Measurements from ENCODE around the gene UBQLN1. TPM values are rescaled to one million over a fixed set of nuclear protein-coding genes. Genes with fewer than 3 reads are reported as not detected.
A peak's percentile ranks its signal among the peaks of the same experiment; 100 is the strongest.

Gene UBQLN1
- total RNA-seq, 3 donors from 2014 or later, result 135 to 158 (median 138) TPM

DNA sequence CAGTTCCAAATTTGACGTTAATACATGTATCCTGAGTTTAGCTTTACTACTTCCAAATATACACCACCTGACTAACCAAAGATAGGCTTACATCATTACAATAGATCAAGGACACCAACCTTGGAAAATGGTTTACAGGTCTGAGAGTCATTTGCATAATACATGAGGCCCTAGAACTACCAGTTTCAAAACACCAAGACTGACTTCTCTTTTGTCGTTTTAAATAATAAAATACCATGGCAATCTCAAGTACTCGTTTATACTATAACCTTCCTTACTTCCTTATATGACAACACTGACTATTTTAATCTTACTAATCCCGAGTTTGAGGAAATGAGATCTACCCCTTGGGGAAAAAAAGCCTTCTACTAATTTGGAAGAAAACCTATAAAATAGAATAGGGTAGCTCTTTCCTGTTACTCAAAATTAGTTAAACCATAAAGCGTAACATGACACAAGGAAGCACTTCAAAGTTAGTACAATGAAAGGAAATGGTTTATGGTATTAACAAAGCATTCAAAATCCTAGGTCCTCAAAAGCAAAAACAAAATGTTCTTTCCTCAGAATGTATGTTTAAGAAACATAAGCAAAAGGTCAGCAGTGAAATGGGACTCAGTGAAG, 42.1 kb downstream of the UBQLN1 start:
- Mint-ChIP-seq H3K27me3 (ENCODE audit: low read depth) (no peaks in the 10 kb centered on the region), H3K36me3 (ENCODE audit: insufficient read depth) (peaks cover 15% of the 10 kb centered on the region), H3K4me1 (ENCODE audit: low read depth) (peaks cover 6% of the 10 kb centered on the region), H3K4me3 (no peak overlapping the region), H3K9me3 (no peaks in the 10 kb centered on the region)
- ATAC-seq (no peak), DNase-seq (no peak)

DNA sequence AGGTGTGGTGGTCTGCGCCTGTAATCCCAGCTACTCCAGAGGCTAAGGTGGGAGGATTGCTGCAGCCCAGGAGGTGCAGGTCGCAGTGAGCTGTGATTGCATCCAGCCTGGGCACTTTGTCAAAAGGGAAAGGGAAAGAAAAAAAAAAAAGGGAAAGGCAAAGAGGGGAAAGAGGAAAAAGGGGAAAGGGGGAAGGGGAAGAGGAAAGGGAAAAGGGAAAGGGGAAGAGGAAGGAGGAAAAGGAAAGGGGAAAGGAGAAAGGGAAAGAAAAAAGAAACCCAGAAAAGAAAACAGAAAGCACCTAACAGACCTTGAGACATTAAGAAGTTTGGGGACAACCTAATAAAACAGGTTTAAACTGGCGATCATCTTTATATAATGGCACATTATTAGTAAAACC, 44.8 kb downstream of the UBQLN1 start:
- Mint-ChIP-seq H3K27me3 (ENCODE audit: low read depth) (no peaks in the 10 kb centered on the region), H3K9me3 (no peaks in the 10 kb centered on the region), H3K4me1 (ENCODE audit: low read depth) (peaks cover 6% of the 10 kb centered on the region), H3K36me3 (ENCODE audit: insufficient read depth) (peaks cover 18% of the 10 kb centered on the region), H3K4me3 (no peak overlapping the region)
- DNase-seq (no peak), ATAC-seq (no peak)

DNA sequence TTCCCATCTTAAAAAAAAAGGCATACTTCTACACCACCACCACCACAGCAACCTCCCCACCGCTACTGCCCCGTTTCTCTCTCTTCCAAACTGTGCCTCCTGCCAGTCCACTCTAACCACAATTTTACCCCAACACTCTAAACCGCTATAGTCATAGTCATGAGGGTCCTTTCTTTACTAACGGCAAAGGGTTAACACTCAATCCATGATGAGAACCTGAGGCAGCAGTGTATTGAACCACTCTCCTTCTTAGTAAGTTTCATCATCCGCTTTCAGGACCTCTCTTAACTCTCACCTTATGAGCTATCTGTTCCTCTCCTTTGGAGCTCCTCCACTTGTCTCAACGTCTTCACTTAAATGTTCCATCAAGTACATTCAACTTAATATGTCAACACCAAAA, 50.8 kb downstream of the UBQLN1 start:
- ATAC-seq (no peak), DNase-seq (no peak)
- H3K4me1 Mint-ChIP-seq (ENCODE audit: low read depth), result no peaks in the 10 kb centered on the region

DNA sequence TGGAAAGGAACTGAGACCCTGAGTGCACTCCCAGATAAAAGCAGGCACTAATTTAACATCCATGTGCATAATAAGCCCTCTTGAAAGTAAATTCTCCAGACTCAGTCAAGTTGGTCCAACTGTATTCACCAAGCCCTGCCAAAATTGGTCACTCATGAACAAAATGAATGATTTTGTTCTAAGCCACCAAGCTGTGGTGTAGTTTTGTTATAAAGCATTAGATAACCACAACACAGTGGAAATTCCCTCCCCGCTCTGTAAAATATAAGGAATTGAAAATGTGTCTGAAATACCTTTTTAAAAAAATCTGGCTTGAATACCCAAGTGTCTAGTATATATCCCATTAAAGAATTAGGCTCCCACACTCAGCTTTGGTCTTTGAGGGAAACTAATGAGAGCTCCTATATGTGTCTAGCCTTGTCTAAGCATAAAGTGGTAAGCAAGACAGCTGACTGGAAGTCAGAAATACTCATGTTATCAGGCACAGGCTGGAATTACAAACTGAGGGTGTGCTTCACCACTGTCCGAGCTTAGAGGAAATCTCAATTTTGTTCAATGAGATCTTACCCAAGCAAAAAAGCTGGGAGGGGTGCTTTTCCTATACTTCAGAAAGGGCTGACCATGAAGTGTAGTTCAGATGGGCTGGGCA, 51.6 kb downstream of the UBQLN1 start:
- DNase-seq (no peak), ATAC-seq (no peak)
- H3K9me3 Mint-ChIP-seq, result peaks cover 4% of the 10 kb centered on the region
- no peaks in the 10 kb centered on the region for H3K4me1 Mint-ChIP-seq (ENCODE audit: low read depth)
- H3K36me3 Mint-ChIP-seq (ENCODE audit: insufficient read depth), result peaks cover 46% of the 10 kb centered on the region
- H3K4me3 Mint-ChIP-seq, result no peak overlapping the region
- no peaks in the 10 kb centered on the region for H3K27me3 Mint-ChIP-seq (ENCODE audit: low read depth)

More for the DNA sequence above, 50.8 kb downstream of the UBQLN1 start:
- Mint-ChIP-seq H3K9me3 (peaks cover 3% of the 10 kb centered on the region), H3K4me3 (no peak overlapping the region), H3K36me3 (ENCODE audit: insufficient read depth) (peaks cover 42% of the 10 kb centered on the region), H3K27me3 (ENCODE audit: low read depth) (no peaks in the 10 kb centered on the region)

DNA sequence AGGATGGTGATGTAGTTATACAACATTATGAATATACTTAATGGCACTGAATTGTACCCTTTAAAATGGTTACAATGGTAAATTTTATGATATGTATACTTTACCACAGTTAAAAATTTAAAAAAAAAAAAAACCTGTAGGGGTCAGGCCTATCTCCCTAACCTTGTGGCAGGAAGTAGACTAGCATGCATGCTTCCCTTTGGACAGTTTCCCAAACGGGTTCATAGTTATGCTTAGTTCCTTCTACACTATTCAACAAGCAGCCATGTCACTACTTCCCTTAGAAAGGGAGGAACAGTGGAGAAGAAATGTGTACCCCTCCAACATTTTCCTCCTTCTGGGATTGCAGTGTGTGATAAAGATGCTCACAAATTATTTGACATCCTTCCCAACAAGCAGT, 52.3 kb downstream of the UBQLN1 start:
- H3K4me3 Mint-ChIP-seq, result no peak overlapping the region
- H3K9me3 Mint-ChIP-seq, result peaks cover 4% of the 10 kb centered on the region
- peaks cover 47% of the 10 kb centered on the region for H3K36me3 Mint-ChIP-seq (ENCODE audit: insufficient read depth)

DNA sequence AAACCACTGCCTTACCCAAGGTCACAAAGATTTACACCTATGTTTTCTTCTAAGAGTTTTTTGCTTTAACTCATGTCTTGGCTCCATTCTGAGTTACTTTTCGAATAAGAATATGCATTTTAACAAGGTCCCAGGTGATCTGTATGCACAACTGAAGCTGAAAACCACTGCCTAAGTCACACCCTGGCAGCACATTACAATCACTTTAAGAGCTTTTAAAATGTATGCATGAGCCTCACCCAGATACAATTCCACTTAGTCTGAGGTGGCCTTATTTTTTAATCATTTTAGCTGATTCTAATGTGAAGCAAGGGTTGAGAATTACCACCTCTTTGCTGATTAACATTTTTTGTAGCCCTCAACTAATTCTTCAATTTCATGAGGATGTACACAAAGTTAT, 55.3 kb downstream of the UBQLN1 start:
- no peaks in the 10 kb centered on the region for H3K27me3 Mint-ChIP-seq (ENCODE audit: low read depth)
- ATAC-seq, result no peak
- H3K36me3 Mint-ChIP-seq (ENCODE audit: insufficient read depth), result peaks cover 41% of the 10 kb centered on the region
- H3K4me1 Mint-ChIP-seq (ENCODE audit: low read depth), result no peaks in the 10 kb centered on the region
- DNase-seq, result no peak
- H3K9me3 Mint-ChIP-seq, result peaks cover 4% of the 10 kb centered on the region
- H3K4me3 Mint-ChIP-seq, result no peak overlapping the region

More for the DNA sequence above, 52.3 kb downstream of the UBQLN1 start:
- ATAC-seq (no peak), DNase-seq (no peak)
- Mint-ChIP-seq H3K27me3 (ENCODE audit: low read depth) (no peaks in the 10 kb centered on the region), H3K4me1 (ENCODE audit: low read depth) (no peaks in the 10 kb centered on the region)

DNA sequence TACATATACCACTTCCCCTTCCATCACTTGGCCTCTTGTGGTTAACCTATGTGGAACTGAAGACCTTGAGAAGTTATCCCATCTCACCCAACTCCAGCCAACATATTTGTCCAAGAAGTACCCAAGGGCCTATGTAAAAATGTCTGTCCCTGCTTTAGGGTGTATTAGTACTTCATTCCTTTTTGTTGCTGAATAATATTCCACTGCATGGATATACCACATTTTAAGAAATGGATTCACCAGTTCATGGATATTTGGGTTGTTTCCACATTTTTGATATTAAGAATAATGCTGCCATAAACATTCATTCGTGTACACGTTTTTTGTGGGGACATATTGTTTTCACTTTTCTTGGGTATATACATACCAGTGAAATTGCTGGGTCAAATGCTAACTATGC, 56.2 kb downstream of the UBQLN1 start:
- H3K4me3 Mint-ChIP-seq, result no peak overlapping the region
- no peaks in the 10 kb centered on the region for H3K4me1 Mint-ChIP-seq (ENCODE audit: low read depth)
- no peak for DNase-seq
- peaks cover 4% of the 10 kb centered on the region for H3K9me3 Mint-ChIP-seq
- no peaks in the 10 kb centered on the region for H3K27me3 Mint-ChIP-seq (ENCODE audit: low read depth)
- H3K36me3 Mint-ChIP-seq (ENCODE audit: insufficient read depth), result peaks cover 41% of the 10 kb centered on the region
- ATAC-seq, result no peak

DNA sequence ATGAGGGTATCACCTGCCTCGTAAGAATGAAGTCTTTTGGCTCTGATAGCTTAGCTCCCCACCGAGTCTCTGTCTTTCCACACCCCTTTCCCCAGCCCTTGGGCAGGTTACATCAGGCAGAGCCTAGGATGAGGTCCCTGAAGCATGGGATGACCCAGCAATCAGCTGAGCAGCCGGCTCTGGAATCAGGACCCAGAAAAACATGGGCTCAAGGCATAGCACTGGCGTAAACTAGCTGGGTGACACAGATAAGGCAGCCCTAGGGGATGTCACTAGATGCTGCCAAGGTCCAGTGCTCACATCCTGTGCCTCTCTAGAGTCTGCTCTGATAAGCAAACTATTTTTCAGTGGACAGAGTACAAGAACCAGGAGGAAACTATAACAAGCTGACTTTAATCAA, 58.2 kb downstream of the UBQLN1 start:
- no peak for DNase-seq
- Mint-ChIP-seq H3K4me1 (ENCODE audit: low read depth) (no peaks in the 10 kb centered on the region), H3K9me3 (peaks cover 4% of the 10 kb centered on the region), H3K27me3 (ENCODE audit: low read depth) (no peaks in the 10 kb centered on the region), H3K4me3 (no peak overlapping the region), H3K36me3 (ENCODE audit: insufficient read depth) (peaks cover 29% of the 10 kb centered on the region)
- ATAC-seq, result no peak

DNA sequence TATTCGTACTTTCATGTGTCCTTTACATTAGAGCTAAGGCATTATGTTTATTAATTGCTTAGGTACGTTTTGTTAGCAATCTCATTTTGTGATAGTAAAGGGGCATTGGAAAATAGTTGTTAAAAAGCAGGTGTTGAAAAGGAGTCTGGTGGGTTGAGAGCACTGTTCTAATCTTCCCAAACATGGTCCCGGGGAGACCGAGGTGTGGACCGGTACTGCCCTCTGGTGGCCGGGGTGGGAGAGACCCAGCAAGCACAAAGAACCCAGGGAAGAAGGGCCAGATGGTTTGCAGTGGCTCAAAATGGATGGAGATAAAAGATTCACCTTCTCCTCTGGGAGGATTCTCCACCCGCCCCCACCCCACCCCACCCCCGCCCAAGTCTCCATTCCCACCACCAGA, 58.7 kb downstream of the UBQLN1 start:
- Mint-ChIP-seq H3K27me3 (ENCODE audit: low read depth) (no peaks in the 10 kb centered on the region), H3K36me3 (ENCODE audit: insufficient read depth) (peaks cover 26% of the 10 kb centered on the region), H3K4me1 (ENCODE audit: low read depth) (no peaks in the 10 kb centered on the region), H3K9me3 (peaks cover 4% of the 10 kb centered on the region), H3K4me3 (no peak overlapping the region)
- ATAC-seq (peak; percentile 77 to 80), DNase-seq (peak; percentile 75)

DNA sequence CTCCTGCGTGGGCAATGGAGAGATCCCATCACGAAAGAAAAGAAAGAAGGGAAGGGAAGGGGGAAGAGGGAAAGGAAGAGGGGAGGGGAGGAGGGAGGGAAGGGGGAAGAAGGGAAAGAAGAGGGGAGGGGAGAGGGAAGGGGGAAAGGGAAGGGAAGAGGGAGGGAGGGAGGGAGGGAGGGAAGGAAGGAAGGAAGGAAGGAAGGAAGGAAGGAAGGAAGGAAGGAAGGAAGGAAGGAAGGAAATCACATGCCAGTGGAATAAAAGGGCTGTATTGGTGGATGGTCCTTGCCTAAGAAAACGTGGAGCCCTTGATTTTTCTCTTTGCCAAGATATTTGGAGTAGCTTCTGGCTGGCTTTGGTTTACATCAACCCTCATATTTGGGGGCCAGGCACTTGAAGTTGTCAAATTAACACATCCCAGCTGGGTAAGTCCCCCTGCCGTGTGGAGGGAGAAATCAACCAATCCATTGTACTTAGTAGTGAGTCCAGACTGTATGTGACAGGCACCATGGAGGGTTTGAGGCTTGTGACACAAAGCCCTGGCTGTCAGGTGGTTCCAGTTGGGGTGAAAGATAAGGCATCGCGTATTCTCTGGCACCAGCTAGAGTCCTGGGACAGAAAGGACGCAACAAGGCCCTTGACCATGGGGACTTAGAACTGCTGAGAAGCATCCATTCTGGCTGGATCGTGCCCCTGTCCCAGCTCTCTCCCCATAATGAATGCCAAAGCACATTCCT, 61.1 kb downstream of the UBQLN1 start:
- Mint-ChIP-seq H3K4me1 (ENCODE audit: low read depth) (no peaks in the 10 kb centered on the region), H3K27me3 (ENCODE audit: low read depth) (no peaks in the 10 kb centered on the region), H3K9me3 (no peaks in the 10 kb centered on the region), H3K4me3 (no peak overlapping the region), H3K36me3 (ENCODE audit: insufficient read depth) (peaks cover 9% of the 10 kb centered on the region)
- no peak for DNase-seq
- ATAC-seq, result no peak

DNA sequence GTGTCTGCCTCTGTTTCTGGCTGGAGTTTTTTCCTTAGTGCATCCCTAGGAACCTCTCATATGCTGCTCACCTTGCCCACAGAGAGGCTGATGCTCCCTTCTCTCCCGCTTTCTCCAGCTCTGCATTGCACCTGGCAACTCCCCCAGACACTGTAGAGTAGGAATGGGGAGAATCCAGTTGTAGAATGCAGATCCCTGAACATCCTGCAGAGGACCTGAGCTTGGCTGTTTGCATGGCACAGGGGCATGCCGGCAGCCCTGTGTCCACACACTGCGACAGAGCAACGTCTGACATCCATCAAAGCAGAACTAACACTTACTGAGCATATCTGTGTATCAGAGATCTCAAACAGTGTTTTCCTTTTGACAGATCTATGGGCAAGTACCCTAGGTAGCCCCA, 65.0 kb downstream of the UBQLN1 start:
- ATAC-seq (no peak), DNase-seq (no peak)
- no peaks in the 10 kb centered on the region for H3K27me3 Mint-ChIP-seq (ENCODE audit: low read depth)
- peaks cover 7% of the 10 kb centered on the region for H3K36me3 Mint-ChIP-seq (ENCODE audit: insufficient read depth)
- no peaks in the 10 kb centered on the region for H3K4me1 Mint-ChIP-seq (ENCODE audit: low read depth)
- H3K9me3 Mint-ChIP-seq, result no peaks in the 10 kb centered on the region
- H3K4me3 Mint-ChIP-seq, result no peak overlapping the region

DNA sequence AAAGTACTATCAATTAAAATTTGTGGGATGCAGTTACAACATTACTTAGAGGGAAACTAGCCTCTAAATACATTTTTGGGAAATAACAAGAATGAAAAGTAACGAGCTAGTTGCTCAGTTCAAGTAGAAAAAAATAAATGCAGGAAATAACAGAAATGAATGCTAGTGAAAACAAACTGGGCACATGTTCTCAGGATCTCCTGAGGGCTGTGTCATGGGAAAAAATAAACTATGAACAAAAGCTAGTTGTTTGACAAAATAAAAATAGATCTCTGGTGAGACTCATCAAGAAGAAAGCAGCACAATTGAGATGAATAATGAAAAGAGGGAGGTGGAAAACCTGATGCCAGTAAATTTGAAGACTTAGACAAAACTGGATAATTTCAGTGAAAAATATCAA, 68.5 kb downstream of the UBQLN1 start:
- no peak overlapping the region for H3K4me3 Mint-ChIP-seq
- peaks cover 13% of the 10 kb centered on the region for H3K36me3 Mint-ChIP-seq (ENCODE audit: insufficient read depth)
- H3K4me1 Mint-ChIP-seq (ENCODE audit: low read depth), result no peaks in the 10 kb centered on the region
- no peak for ATAC-seq
- no peaks in the 10 kb centered on the region for H3K9me3 Mint-ChIP-seq
- DNase-seq, result no peak
- H3K27me3 Mint-ChIP-seq (ENCODE audit: low read depth), result no peaks in the 10 kb centered on the region

DNA sequence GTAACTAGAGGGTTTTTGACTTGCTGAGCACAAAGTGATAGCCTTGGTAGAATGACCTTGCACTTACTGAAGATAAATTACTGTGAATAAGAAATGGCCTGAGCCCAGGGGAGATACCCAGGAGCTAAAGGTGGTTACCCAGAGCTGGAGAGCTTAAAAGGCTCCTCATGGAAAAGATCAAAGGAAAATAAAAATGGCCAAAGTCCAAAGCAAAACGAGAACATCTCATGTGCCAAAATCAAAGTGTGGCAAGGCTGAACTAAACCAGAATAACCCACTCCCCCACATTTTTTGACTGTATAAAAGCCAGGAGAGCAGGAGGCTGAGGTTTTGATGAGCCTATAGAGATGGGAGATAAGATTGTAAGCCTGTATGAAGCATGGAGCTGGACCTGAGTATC, 70.4 kb downstream of the UBQLN1 start:
- Mint-ChIP-seq H3K4me3 (no peak overlapping the region), H3K27me3 (ENCODE audit: low read depth) (no peaks in the 10 kb centered on the region), H3K36me3 (ENCODE audit: insufficient read depth) (peaks cover 14% of the 10 kb centered on the region), H3K4me1 (ENCODE audit: low read depth) (no peaks in the 10 kb centered on the region), H3K9me3 (no peaks in the 10 kb centered on the region)
- no peak for DNase-seq
- ATAC-seq, result no peak

DNA sequence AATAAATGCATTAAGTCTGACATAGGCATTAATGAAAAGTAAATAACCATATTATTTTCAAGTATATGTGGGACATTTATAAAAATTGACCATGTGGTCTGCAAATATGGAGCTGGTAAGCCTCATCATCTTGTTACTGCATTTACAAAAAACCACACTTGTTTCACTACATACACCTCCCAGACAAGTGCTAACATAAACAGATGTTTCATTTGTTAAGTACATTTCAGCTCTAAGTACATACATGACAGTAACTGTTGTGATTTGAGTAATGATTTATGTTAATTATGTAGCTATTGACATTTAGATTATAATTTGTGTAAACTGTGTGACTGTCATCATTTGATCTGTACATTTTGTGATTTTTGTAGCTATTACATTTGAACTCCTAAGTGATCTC, 70.9 kb downstream of the UBQLN1 start:
- H3K4me1 Mint-ChIP-seq (ENCODE audit: low read depth), result no peaks in the 10 kb centered on the region
- DNase-seq, result no peak
- H3K4me3 Mint-ChIP-seq, result no peak overlapping the region
- H3K9me3 Mint-ChIP-seq, result no peaks in the 10 kb centered on the region
- H3K27me3 Mint-ChIP-seq (ENCODE audit: low read depth), result no peaks in the 10 kb centered on the region
- ATAC-seq, result no peak
- H3K36me3 Mint-ChIP-seq (ENCODE audit: insufficient read depth), result peaks cover 16% of the 10 kb centered on the region

DNA sequence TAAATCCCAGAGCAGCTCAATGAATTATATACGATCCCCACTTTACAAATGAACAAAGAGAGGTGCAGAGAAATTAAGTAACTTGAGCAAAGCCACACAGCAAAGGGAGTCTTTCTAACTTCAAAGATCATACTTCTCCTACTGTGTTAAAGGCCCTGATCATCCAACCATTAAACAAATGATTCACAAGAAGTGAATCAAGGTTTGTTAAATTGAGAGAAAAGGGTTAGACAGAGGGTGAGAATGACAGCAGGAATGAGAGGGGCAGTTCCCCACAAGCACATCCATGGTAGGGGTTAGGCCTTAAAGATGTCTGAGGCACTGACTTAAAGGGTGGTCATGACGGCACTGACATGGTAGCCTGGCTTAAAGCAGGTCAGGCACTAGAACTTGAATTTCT, 74.1 kb downstream of the UBQLN1 start:
- H3K4me3 Mint-ChIP-seq, result no peak overlapping the region
- ATAC-seq, result no peak
- no peak for DNase-seq
- no peaks in the 10 kb centered on the region for H3K27me3 Mint-ChIP-seq (ENCODE audit: low read depth)
- H3K4me1 Mint-ChIP-seq (ENCODE audit: low read depth), result peaks cover 3% of the 10 kb centered on the region
- H3K9me3 Mint-ChIP-seq, result no peaks in the 10 kb centered on the region
- H3K36me3 Mint-ChIP-seq (ENCODE audit: insufficient read depth), result peaks cover 17% of the 10 kb centered on the region
